Activated naive CD4-positive, alpha-beta T cell treated with anti-CD3 and anti-CD28 coated beads for 36 hours (primary cell): Measurements from ENCODE around the gene CXCL17. TPM values are rescaled to one million over a fixed set of nuclear protein-coding genes. Genes with fewer than 3 reads are reported as not detected.

ENCODE experiments used
- CTCF ChIA-PET: fragments of 350-600 bp; sonication (Branson Sonifier 250); formaldehyde crosslinking; loops from one replicate; lab custom pipeline; 2021; ENCODE audit warnings: antibody characterized with exemption; lab: Charles Lee
- DNase-seq: peaks from one replicate; pipeline ENCODE4 v3.0.0-alpha.2; 2020
- H3K27ac Mint-ChIP-seq: one replicate; pipeline ENCODE4 v1.8.0; 2021; ENCODE audit warnings: mild to moderate bottlenecking, mixed read lengths
- H3K27me3 Mint-ChIP-seq: one replicate; pipeline ENCODE4 v1.8.0; 2021; ENCODE audit warnings: low read depth, mixed read lengths
- H3K36me3 Mint-ChIP-seq: one replicate; pipeline ENCODE4 v1.8.0; 2021; ENCODE audit warnings: low read depth, mixed read lengths
- H3K4me1 Mint-ChIP-seq: one replicate; pipeline ENCODE4 v1.8.0; 2021; ENCODE audit warnings: low read depth, mixed read lengths
- H3K4me3 Mint-ChIP-seq: one replicate; pipeline ENCODE4 v1.8.0; 2021; ENCODE audit warnings: mild to moderate bottlenecking, moderate library complexity, mixed read lengths
- H3K9me3 Mint-ChIP-seq: one replicate; pipeline ENCODE4 v1.8.0; 2021; ENCODE audit warnings: mixed read lengths
- intact Hi-C: fragments of 100-400 bp; cut with micrococcal nuclease; formaldehyde crosslinking; loops from one replicate; pipeline ENCODE4 v1.15.1; 2023
- total RNA-seq, 2 experiments: library from RNA; stranded (reverse); gene quantifications; one replicate each; pipeline ENCODE4 v1.2.3, GENCODE V29; 2021

The CXCL17 gene
- total RNA-seq, 2 experiments from 2014 or later: not detected

- Mint-ChIP-seq H3K9me3 (no peaks in the 10 kb centered on the region), H3K36me3 (peaks cover 7% of the 10 kb centered on the region), H3K27me3 (no peaks in the 10 kb centered on the region), H3K4me3 (peak overlapping the region; percentile 93), H3K4me1 (peaks cover 34% of the 10 kb centered on the region), H3K27ac (peak overlapping the region; percentile 86)
- intact Hi-C loops: loop anchor here (2.0 to 5.0 kb wide), 5 partner anchors 95 to 315 kb away; partner anchors contain the start of genes GSK3A and MEGF8
- CTCF ChIA-PET: interaction anchor here (1.3 to 3.2 kb wide), 3 partner anchors 11 to 19 kb away, joined by 4 to 15 read pairs (median 12); no protein-coding TSS in a partner anchor
- DNase-seq: no peak
These were observed 20.4 kb downstream of the CXCL17 start for GRCh38 chr19:42422092-42422900.

GRCh38 chr19:42421591-42422031, 21.1 kb downstream of the CXCL17 start:
- CTCF ChIA-PET: interaction anchor here (0.7 to 3.2 kb wide), 7 partner anchors 10 to 142 kb away, joined by 3 to 24 read pairs (median 9); partner anchors contain the start of gene CXCL17
- Mint-ChIP-seq H3K36me3 (peaks cover 7% of the 10 kb centered on the region), H3K9me3 (no peaks in the 10 kb centered on the region), H3K27ac (no peak overlapping the region), H3K4me1 (peaks cover 34% of the 10 kb centered on the region), H3K27me3 (no peaks in the 10 kb centered on the region), H3K4me3 (peak overlapping the region; percentile 3)
- intact Hi-C loops: loop anchor here (1.0 to 5.0 kb wide), 6 partner anchors 36 to 314 kb away; partner anchors contain the start of genes GSK3A and MEGF8
- no peak for DNase-seq

GRCh38 chr19:42421101-42421500, 21.6 kb downstream of the CXCL17 start:
- Mint-ChIP-seq H3K4me1 (peaks cover 34% of the 10 kb centered on the region), H3K4me3 (no peak overlapping the region), H3K36me3 (peaks cover 7% of the 10 kb centered on the region), H3K27me3 (no peaks in the 10 kb centered on the region), H3K9me3 (no peaks in the 10 kb centered on the region), H3K27ac (no peak overlapping the region)
- DNase-seq: no peak
- intact Hi-C loops: loop anchor here (1.0 to 5.0 kb wide), 3 partner anchors 36 to 314 kb away; partner anchors contain the start of gene MEGF8
- CTCF ChIA-PET: interaction anchor here (0.7 to 2.9 kb wide), 8 partner anchors 10 to 142 kb away, joined by 3 to 24 read pairs (median 8); partner anchors contain the start of gene CXCL17

GRCh38 chr19:42420055-42420544, 22.6 kb downstream of the CXCL17 start:
- Mint-ChIP-seq H3K4me3 (no peak overlapping the region), H3K4me1 (peaks cover 34% of the 10 kb centered on the region), H3K9me3 (no peaks in the 10 kb centered on the region), H3K27me3 (no peaks in the 10 kb centered on the region), H3K36me3 (peaks cover 7% of the 10 kb centered on the region), H3K27ac (peak overlapping the region; percentile 1)
- CTCF ChIA-PET: interaction anchor here (0.8 to 2.9 kb wide), 13 partner anchors 9 to 596 kb away, joined by 3 to 24 read pairs (median 3); partner anchors contain the start of gene CXCL17
- DNase-seq: peak; percentile 87
- intact Hi-C loops: loop anchor here (1.0 to 5.0 kb wide), 4 partner anchors 13 to 313 kb away; partner anchors contain the start of gene MEGF8

- Mint-ChIP-seq H3K27ac (no peak overlapping the region), H3K4me3 (no peak overlapping the region), H3K9me3 (no peaks in the 10 kb centered on the region), H3K27me3 (no peaks in the 10 kb centered on the region), H3K36me3 (peaks cover 7% of the 10 kb centered on the region), H3K4me1 (peaks cover 34% of the 10 kb centered on the region)
- intact Hi-C loops: no loop called here
- CTCF ChIA-PET: interaction anchor here (0.8 to 2.9 kb wide), 5 partner anchors 15 to 595 kb away, joined by 4 to 24 read pairs (median 9); partner anchors contain the start of gene CXCL17
- no peak for DNase-seq
These were observed 23.4 kb downstream of the CXCL17 start for GRCh38 chr19:42419309-42419708.

GRCh38 chr19:42412661-42413076, 30.1 kb downstream of the CXCL17 start:
- intact Hi-C loops: no loop called here
- no peaks in the 10 kb centered on the region for H3K27me3 Mint-ChIP-seq
- CTCF ChIA-PET: interaction anchor here (1.8 kb wide), 1 partner anchor 12 kb away, joined by 6 read pairs; no protein-coding TSS in a partner anchor
- peaks cover 2% of the 10 kb centered on the region for H3K4me1 Mint-ChIP-seq
- no peak overlapping the region for H3K27ac Mint-ChIP-seq
- no peaks in the 10 kb centered on the region for H3K9me3 Mint-ChIP-seq
- peaks cover 11% of the 10 kb centered on the region for H3K36me3 Mint-ChIP-seq
- H3K4me3 Mint-ChIP-seq: no peak overlapping the region
- DNase-seq: no peak

GRCh38 chr19:42412227-42412626, 30.5 kb downstream of the CXCL17 start:
- intact Hi-C loops: no loop called here
- H3K27me3 Mint-ChIP-seq: no peaks in the 10 kb centered on the region
- no peaks in the 10 kb centered on the region for H3K9me3 Mint-ChIP-seq
- no peak for DNase-seq
- H3K4me1 Mint-ChIP-seq: peaks cover 2% of the 10 kb centered on the region
- H3K27ac Mint-ChIP-seq: no peak overlapping the region
- CTCF ChIA-PET: interaction anchor here (1.8 to 2.0 kb wide), 2 partner anchors 8 to 12 kb away, joined by 6 to 9 read pairs; no protein-coding TSS in a partner anchor
- no peak overlapping the region for H3K4me3 Mint-ChIP-seq
- peaks cover 11% of the 10 kb centered on the region for H3K36me3 Mint-ChIP-seq

- H3K27ac Mint-ChIP-seq: no peak overlapping the region
- H3K9me3 Mint-ChIP-seq: no peaks in the 10 kb centered on the region
- H3K4me3 Mint-ChIP-seq: no peak overlapping the region
- CTCF ChIA-PET: interaction anchor here (2.0 to 2.4 kb wide), 2 partner anchors 9 to 11 kb away, joined by 6 to 9 read pairs; no protein-coding TSS in a partner anchor
- peaks cover 15% of the 10 kb centered on the region for H3K36me3 Mint-ChIP-seq
- intact Hi-C loops: no loop called here
- peaks cover 2% of the 10 kb centered on the region for H3K4me1 Mint-ChIP-seq
- no peak for DNase-seq
- H3K27me3 Mint-ChIP-seq: no peaks in the 10 kb centered on the region
These were observed 31.1 kb downstream of the CXCL17 start for GRCh38 chr19:42411581-42412178.

- no peaks in the 10 kb centered on the region for H3K27me3 Mint-ChIP-seq
- peaks cover 2% of the 10 kb centered on the region for H3K4me1 Mint-ChIP-seq
- no peaks in the 10 kb centered on the region for H3K9me3 Mint-ChIP-seq
- no peak overlapping the region for H3K27ac Mint-ChIP-seq
- peaks cover 19% of the 10 kb centered on the region for H3K36me3 Mint-ChIP-seq
- intact Hi-C loops: no loop called here
- no peak overlapping the region for H3K4me3 Mint-ChIP-seq
- CTCF ChIA-PET: interaction anchor here (0.6 to 2.4 kb wide), 3 partner anchors 10 to 1115 kb away, joined by 3 to 9 read pairs (median 6); no protein-coding TSS in a partner anchor
- no peak for DNase-seq
These were observed 32.4 kb downstream of the CXCL17 start for GRCh38 chr19:42410371-42410770.

GRCh38 chr19:42409477-42409876, 33.3 kb downstream of the CXCL17 start:
- Mint-ChIP-seq H3K4me3 (no peak overlapping the region), H3K9me3 (no peaks in the 10 kb centered on the region), H3K4me1 (peaks cover 2% of the 10 kb centered on the region), H3K27ac (no peak overlapping the region), H3K27me3 (no peaks in the 10 kb centered on the region), H3K36me3 (peaks cover 23% of the 10 kb centered on the region)
- DNase-seq: no peak
- CTCF ChIA-PET: interaction anchor here (2.4 kb wide), 1 partner anchor 9 kb away, joined by 6 read pairs; no protein-coding TSS in a partner anchor
- intact Hi-C loops: no loop called here

GRCh38 chr19:42407816-42408175, 35.0 kb downstream of the CXCL17 start:
- CTCF ChIA-PET: interaction anchor here (1.1 kb wide), 1 partner anchor 379 kb away, joined by 3 read pairs; no protein-coding TSS in a partner anchor
- DNase-seq: no peak
- H3K4me3 Mint-ChIP-seq: no peak overlapping the region
- intact Hi-C loops: no loop called here
- H3K27ac Mint-ChIP-seq: no peak overlapping the region
- H3K9me3 Mint-ChIP-seq: no peaks in the 10 kb centered on the region
- H3K36me3 Mint-ChIP-seq: peaks cover 25% of the 10 kb centered on the region
- no peaks in the 10 kb centered on the region for H3K4me1 Mint-ChIP-seq
- H3K27me3 Mint-ChIP-seq: no peaks in the 10 kb centered on the region
